ENCODE measurements around the gene GPR15LG. TPM values are rescaled to one million over a fixed set of nuclear protein-coding genes. Genes with fewer than 3 reads are reported as not detected.
"Not testable (repeated sequence)": the region's sequence is repeated elsewhere in the genome, so short reads cannot be mapped to it uniquely, and the experiment has no call there.

The GPR15LG gene
- total RNA-seq = not detected

DNA sequence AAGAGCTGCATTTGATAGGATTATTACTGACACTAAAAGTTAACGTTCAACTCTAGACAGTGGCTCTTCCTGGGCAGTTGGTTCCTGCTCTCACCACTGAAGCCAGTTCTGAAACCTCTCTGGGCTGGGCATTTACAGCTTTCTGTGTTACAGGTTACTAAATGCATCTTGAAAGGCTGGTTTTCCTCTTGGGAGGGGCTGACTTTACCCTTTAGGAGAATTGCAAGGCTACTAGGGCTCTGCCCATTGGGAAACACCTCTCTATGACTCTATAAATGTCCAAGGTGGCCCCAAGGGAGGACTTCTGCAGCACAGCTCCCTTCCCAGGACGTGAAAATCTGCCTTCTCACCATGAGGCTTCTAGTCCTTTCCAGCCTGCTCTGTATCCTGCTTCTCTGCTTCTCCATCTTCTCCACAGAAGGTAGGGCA, at the start of gene GPR15LG:
GPR15LG (plus strand) TSS at position 301 of the 429 bp plus-strand sequence; CDS start at position 352, 51 bp downstream.
- Mint-ChIP-seq H3K27me3 (ENCODE audit: low read depth) (no peaks in the 10 kb centered on the region), H3K4me1 (ENCODE audit: low read depth) (peaks cover 10% of the 10 kb centered on the region), H3K9me3 (no peaks in the 10 kb centered on the region), H3K4me3 (no peak within 1 kb of the TSS), H3K36me3 (ENCODE audit: insufficient read depth) (no peaks in the 10 kb centered on the region)
- DNase-seq (no peak), ATAC-seq (no peak)

DNA sequence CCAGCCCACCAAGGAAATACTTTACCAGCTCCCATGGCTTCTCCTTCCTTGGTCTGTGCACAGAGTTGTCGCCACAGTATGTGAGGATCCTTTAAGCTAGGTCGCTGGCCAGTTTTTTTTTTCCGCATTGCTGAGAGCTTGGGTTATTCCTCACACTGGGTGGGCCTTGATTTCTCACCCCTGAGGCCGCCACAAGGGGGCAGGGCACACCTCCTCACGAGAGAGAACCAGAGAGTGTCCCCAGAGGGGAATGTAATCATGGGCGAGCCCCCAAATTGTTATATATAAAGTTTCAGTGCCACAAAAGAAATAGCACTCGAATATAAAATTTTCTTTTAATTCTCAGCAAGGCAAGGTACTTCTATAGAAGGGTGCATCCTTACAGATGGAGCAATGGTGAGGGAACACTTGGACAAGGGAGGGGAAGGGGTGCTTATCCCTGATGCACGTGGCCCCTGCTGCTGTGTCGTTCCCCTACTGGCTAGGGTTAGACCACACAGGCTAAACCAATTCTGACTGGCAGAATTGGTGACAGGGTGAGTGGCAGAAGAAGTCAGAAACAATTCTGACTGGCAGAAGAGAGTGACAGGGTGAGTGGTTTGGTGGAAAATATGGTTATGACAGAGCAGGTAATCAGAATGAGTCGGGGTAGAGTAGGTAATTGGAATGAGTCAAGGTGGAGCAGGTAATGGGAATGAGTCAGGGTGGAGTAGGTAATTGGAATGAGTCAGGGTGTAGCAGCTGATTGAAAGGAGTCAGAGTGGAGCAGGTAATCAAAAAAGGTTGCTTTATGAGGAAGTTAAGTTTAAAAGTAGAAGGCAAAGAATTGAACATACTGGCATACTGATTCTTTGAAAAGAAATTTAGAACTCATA, 47.5 kb upstream of the GPR15LG start:
- H3K36me3 Mint-ChIP-seq (ENCODE audit: insufficient read depth); H3K4me3 Mint-ChIP-seq; DNase-seq; H3K4me1 Mint-ChIP-seq (ENCODE audit: low read depth): not testable (repeated sequence)
- peaks cover 26% of the 10 kb centered on the region for H3K27me3 Mint-ChIP-seq (ENCODE audit: low read depth)
- ATAC-seq = peak; percentile 46 to 56
- peaks cover 17% of the 10 kb centered on the region for H3K9me3 Mint-ChIP-seq

DNA sequence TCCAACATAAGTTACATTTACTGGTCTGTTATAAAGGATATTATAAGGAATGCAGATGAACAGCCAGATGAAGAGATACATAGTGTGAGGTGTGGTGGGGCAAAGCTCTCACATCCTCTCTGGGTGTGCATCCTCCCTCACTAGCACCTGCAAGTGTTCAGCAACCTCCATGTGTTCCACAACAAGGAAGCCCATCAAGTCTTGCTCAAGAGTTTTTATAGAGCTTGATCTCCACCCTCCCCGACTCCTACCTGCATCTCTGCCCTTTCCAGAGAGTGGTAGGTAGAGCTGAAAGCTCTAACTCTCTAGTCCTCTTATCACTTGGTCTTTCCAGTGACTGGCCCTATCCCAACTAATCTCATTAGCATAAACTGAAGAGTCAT, 46.8 kb upstream of the GPR15LG start:
- peaks cover 26% of the 10 kb centered on the region for H3K27me3 Mint-ChIP-seq (ENCODE audit: low read depth)
- no peak for ATAC-seq
- DNase-seq = no peak
- H3K9me3 Mint-ChIP-seq = peaks cover 17% of the 10 kb centered on the region
- no peak overlapping the region for H3K4me3 Mint-ChIP-seq
- H3K36me3 Mint-ChIP-seq (ENCODE audit: insufficient read depth) = peaks cover 2% of the 10 kb centered on the region
- H3K4me1 Mint-ChIP-seq (ENCODE audit: low read depth) = no peaks in the 10 kb centered on the region

DNA sequence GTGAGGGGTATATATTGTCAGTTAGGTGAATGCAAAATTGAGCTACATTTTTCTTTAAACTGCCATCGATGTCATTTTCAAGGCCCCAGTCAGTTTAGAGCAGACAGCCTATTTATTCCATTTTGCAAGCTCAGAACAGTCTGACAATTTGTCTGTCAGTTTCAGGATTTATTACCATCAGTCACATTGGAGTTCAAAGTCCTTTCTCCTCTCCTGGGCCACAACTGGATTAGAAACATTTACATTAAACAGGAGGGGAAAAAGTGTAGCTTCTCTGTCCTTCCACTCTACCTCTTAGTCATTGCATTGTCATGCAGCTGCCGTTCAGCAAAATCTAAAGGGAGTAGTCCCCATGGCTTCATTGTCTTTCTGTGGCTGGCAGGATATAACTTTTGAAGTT, 37.8 kb upstream of the GPR15LG start:
- H3K36me3 Mint-ChIP-seq (ENCODE audit: insufficient read depth) = no peaks in the 10 kb centered on the region
- peaks cover 2% of the 10 kb centered on the region for H3K27me3 Mint-ChIP-seq (ENCODE audit: low read depth)
- ATAC-seq = no peak
- H3K9me3 Mint-ChIP-seq = no peaks in the 10 kb centered on the region
- peaks cover 17% of the 10 kb centered on the region for H3K4me1 Mint-ChIP-seq (ENCODE audit: low read depth)
- no peak overlapping the region for H3K4me3 Mint-ChIP-seq
- no peak for DNase-seq

DNA sequence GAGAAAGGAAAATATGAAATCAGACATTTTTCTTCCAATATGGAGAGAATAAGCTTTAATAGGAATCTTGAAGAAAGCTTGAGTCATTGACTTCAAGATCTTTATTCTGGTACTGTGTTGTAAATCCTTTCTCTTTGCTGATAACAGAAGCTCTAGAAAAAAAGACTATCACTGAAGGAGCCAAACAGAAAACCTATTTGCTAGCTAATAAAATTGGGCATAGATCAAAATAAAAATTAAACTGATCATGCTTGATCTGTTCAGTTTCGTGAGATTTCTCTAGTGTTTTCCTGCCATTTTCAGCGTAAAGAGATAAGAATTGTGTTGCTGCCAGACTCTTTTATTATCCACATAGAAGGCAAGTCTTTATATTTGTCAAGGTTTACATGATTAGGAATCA, 35.8 kb upstream of the GPR15LG start:
- Mint-ChIP-seq H3K4me3 (peak overlapping the region; percentile 96), H3K4me1 (ENCODE audit: low read depth) (peaks cover 31% of the 10 kb centered on the region), H3K27me3 (ENCODE audit: low read depth) (peaks cover 2% of the 10 kb centered on the region), H3K36me3 (ENCODE audit: insufficient read depth) (peaks cover 5% of the 10 kb centered on the region), H3K9me3 (no peaks in the 10 kb centered on the region)
- ATAC-seq (no peak), DNase-seq (no peak)

DNA sequence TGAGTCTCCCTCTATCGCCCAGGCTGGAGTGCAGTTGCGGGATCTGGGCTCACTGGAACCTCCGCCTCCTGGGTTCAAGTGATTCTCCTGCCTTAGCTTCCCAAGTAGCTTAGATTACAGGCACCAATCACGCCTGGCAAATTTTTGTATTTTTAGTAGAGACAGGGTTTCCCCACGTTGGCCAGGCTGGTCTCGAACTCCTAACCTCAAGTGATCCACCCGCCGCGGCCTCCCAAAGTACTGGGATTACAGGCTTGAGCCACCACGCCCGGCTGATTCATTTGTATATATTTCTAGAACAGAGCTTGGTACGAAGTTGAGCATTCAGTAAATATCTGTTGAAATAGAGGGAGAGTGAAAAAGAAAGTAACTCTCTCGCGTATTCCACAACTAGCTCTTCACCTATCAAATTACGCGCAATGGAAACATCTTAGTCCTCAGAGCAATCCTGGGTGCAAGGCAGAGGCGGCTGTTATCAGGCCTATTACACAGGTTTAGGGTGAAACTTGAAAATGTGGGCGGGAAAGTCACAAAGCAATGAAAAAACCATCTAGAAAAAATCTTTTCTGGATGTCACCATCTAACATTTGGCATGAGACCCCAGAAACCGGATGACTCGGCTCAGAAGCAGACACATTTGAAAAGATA, 35.0 kb upstream of the GPR15LG start:
- peaks cover 32% of the 10 kb centered on the region for H3K4me1 Mint-ChIP-seq (ENCODE audit: low read depth)
- no peaks in the 10 kb centered on the region for H3K9me3 Mint-ChIP-seq
- peak overlapping the region; percentile 96 for H3K4me3 Mint-ChIP-seq
- peaks cover 2% of the 10 kb centered on the region for H3K27me3 Mint-ChIP-seq (ENCODE audit: low read depth)
- DNase-seq (peak; percentile 35), ATAC-seq (peak; percentile 67 to 72)
- peaks cover 8% of the 10 kb centered on the region for H3K36me3 Mint-ChIP-seq (ENCODE audit: insufficient read depth)

DNA sequence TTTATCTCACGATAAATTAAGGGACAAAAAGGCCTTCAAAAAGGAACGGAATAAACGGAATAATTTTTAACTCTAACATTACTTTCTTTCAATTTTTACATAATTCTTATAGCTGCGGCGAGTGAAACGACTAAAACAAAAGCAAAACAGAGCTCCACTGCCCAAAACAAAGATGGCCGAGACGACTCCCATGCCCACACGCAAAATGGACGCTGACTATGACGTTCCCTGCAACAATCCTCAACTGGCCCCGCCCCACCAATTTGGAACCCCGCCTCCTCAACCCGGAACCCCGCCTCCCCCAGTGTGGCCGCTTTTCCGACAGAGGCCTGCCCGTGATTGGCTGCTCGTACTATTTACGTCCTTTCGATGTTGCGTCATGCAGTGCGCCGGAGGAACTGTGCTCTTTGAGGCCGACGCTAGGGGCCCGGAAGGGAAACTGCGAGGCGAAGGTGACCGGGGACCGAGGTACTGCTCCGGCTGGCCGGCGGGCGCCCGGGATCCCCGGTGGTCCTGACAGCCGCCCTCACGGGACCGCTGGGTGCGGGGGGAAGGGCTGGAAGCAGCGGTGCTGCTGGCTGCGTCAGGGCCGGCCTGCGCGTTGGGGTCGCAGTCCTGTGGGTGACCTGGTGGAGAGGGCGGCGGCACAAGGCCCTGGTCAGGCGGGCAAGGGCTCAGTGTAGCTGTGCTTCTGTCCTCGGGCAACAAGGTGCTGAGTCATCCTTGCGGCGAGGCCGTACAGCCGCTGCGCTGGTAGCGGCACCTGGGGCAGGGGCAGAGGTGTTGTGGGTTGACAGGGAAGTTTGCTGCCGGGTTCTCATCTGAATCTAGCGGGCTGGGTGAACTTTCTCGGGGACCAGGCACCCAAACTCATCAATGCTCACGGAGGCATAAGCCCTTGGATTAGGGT, 34.2 kb upstream of the GPR15LG start, which contains the start of gene GHITM:
GHITM (plus strand) TSS at position 384 of the 910 bp plus-strand sequence. CDS start 1,992 bp downstream, outside the sequence.
- H3K4me3 Mint-ChIP-seq = peak within 1 kb of the TSS; percentile 96
- DNase-seq = peak; percentile 99
- H3K36me3 Mint-ChIP-seq (ENCODE audit: insufficient read depth) = peaks cover 12% of the 10 kb centered on the region
- H3K9me3 Mint-ChIP-seq = no peaks in the 10 kb centered on the region
- ATAC-seq = peak; percentile 89 to 92
- peaks cover under 1% of the 10 kb centered on the region for H3K27me3 Mint-ChIP-seq (ENCODE audit: low read depth)
- peaks cover 36% of the 10 kb centered on the region for H3K4me1 Mint-ChIP-seq (ENCODE audit: low read depth)

DNA sequence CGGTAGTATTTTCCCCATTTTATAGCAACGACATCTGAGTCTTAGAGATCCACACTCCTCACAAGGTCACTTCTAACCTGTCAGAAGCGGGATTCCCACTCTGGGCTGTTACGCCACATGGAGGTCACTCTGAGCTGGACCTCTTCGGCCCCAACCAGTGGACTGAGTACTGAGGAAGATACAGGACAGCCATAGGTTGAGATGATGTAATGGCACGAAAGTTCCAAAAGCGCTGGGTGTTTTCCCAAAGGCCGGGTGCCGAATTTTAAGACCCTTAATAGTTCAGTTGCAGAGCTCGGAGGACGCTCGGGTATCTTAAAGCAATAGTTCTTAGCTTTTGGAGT, 33.6 kb upstream of the GPR15LG start:
- Mint-ChIP-seq H3K27me3 (ENCODE audit: low read depth) (no peaks in the 10 kb centered on the region), H3K9me3 (no peaks in the 10 kb centered on the region), H3K36me3 (ENCODE audit: insufficient read depth) (peaks cover 17% of the 10 kb centered on the region), H3K4me1 (ENCODE audit: low read depth) (peaks cover 36% of the 10 kb centered on the region), H3K4me3 (peak overlapping the region; percentile 96)
- ATAC-seq (no peak), DNase-seq (no peak)

DNA sequence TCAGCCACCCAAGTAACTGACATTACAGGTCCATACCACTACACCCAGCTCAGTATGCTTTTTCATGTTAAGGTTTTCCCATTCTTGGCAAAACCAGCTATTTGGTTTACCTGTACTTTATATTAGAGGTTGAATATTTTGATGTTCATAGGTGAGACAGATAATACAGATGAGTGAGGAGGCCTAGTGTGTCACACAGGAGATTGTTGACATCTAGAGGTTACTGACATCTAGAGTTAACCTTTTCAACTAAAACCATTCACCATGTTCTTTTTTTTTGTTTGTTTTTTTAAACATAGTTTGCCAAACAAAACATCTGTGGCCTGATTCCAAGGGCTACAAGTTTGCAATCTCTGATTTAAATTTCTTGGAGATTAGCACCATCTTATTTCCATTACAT, 26.3 kb upstream of the GPR15LG start:
- Mint-ChIP-seq H3K4me3 (no peak overlapping the region), H3K4me1 (ENCODE audit: low read depth) (peaks cover 16% of the 10 kb centered on the region), H3K36me3 (ENCODE audit: insufficient read depth) (peaks cover 47% of the 10 kb centered on the region), H3K27me3 (ENCODE audit: low read depth) (no peaks in the 10 kb centered on the region), H3K9me3 (no peaks in the 10 kb centered on the region)
- no peak for DNase-seq
- no peak for ATAC-seq

DNA sequence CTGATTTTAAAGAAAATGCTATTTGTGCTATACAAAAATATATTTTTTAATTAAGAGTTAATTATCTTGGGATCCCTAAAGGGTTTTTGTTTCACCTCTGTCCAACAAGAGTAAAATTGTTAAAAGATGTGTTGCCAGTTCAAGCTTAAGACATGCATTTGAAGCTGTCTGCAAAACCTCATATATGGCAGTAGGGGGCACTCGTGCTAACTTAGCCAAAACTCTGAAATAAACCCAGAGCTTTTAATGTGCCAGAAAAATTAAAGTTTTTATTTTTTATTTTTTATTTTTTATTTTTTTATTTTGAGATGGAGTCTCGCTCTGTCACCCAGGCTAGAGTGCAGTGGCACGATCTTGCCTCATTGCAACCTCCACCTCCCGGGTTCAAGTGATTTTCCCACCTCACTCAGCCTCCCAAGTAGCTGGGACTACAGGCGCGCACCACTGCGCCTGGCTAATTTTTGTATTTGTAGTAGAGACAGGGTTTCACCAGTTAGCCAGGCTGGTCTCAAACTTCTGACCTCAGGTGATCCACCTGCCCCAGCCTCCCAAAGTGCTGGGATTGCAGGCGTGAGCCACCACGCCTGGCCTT, 25.5 kb upstream of the GPR15LG start:
- Mint-ChIP-seq H3K36me3 (ENCODE audit: insufficient read depth) (peaks cover 47% of the 10 kb centered on the region), H3K4me1 (ENCODE audit: low read depth) (peaks cover 14% of the 10 kb centered on the region)
- not testable (repeated sequence) for H3K27me3 Mint-ChIP-seq (ENCODE audit: low read depth); H3K4me3 Mint-ChIP-seq; ATAC-seq; H3K9me3 Mint-ChIP-seq; DNase-seq

DNA sequence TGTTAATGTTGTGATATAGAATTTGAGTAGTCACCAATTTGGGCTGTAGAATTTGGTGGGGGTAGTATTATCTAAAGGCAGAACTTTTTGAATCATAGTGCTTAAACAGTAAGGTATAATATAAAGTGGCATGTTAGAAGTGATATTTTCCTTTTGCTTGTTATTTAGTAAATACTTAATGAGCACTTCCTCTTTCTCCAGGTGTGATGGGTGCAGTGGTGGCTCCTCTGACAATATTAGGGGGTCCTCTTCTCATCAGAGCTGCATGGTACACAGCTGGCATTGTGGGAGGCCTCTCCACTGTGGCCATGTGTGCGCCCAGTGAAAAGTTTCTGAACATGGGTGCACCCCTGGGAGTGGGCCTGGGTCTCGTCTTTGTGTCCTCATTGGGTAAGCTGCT, 23.7 kb upstream of the GPR15LG start:
- H3K9me3 Mint-ChIP-seq = no peaks in the 10 kb centered on the region

DNA sequence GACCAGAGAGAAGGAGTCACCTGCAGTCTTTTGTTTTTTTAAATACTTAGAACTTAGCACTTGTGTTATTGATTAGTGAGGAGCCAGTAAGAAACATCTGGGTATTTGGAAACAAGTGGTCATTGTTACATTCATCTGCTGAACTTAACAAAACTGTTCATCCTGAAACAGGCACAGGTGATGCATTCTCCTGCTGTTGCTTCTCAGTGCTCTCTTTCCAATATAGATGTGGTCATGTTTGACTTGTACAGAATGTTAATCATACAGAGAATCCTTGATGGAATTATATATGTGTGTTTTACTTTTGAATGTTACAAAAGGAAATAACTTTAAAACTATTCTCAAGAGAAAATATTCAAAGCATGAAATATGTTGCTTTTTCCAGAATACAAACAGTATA, 20.8 kb upstream of the GPR15LG start:
- no peak overlapping the region for H3K4me3 Mint-ChIP-seq
- peaks cover 29% of the 10 kb centered on the region for H3K36me3 Mint-ChIP-seq (ENCODE audit: insufficient read depth)
- ATAC-seq (no peak), DNase-seq (no peak)
- no peaks in the 10 kb centered on the region for H3K9me3 Mint-ChIP-seq
- H3K27me3 Mint-ChIP-seq (ENCODE audit: low read depth) = no peaks in the 10 kb centered on the region
- peaks cover 13% of the 10 kb centered on the region for H3K4me1 Mint-ChIP-seq (ENCODE audit: low read depth)

More for the DNA sequence above, 23.7 kb upstream of the GPR15LG start:
- Mint-ChIP-seq H3K4me1 (ENCODE audit: low read depth) (peaks cover 10% of the 10 kb centered on the region), H3K4me3 (no peak overlapping the region), H3K27me3 (ENCODE audit: low read depth) (no peaks in the 10 kb centered on the region), H3K36me3 (ENCODE audit: insufficient read depth) (peaks cover 44% of the 10 kb centered on the region)
- DNase-seq (no peak), ATAC-seq (no peak)

DNA sequence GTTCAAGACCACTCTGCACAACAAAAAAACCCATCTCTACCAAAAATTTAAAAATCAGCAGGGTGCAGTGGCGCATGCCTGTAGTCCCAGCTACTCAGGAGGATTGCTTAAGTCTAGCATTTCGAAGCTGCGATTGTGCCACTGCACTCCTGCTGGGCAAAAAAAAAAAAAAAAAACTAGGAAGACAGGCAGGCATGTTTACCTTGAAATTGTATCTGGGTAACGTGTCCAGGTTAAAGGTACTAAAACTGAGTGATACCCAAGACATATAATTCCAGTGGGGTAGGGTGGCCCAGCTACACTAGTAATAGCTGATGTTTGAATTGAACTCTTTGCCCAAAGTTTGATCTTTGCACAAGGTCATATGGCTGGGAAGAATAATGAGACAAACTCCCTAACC, 18.1 kb upstream of the GPR15LG start:
- H3K36me3 Mint-ChIP-seq (ENCODE audit: insufficient read depth) = peaks cover 17% of the 10 kb centered on the region
- ATAC-seq (no peak), DNase-seq (no peak)
- peaks cover 17% of the 10 kb centered on the region for H3K4me1 Mint-ChIP-seq (ENCODE audit: low read depth)
- H3K4me3 Mint-ChIP-seq = no peak overlapping the region
- H3K27me3 Mint-ChIP-seq (ENCODE audit: low read depth) = no peaks in the 10 kb centered on the region
- no peaks in the 10 kb centered on the region for H3K9me3 Mint-ChIP-seq

DNA sequence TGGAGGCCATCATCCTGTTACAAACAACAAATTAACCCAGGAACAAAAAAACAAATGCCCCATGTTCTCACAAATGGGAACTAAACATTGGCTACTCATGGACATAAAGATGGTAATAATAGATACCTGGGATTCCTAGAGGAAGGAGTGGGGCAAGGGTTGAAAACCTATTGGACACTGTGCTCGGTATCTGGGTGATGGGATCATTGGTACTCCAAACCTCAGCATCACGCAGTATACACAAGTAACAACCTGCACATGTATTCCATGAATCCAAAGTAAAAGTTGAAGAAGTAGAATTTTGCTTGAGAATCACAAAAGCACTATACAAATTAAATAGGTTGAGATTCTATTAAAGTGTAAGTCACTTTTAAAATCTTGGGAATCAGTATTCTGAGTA, 17.6 kb upstream of the GPR15LG start:
- no peak for ATAC-seq
- no peak overlapping the region for H3K4me3 Mint-ChIP-seq
- H3K4me1 Mint-ChIP-seq (ENCODE audit: low read depth) = peaks cover 17% of the 10 kb centered on the region
- H3K36me3 Mint-ChIP-seq (ENCODE audit: insufficient read depth) = peaks cover 12% of the 10 kb centered on the region
- no peaks in the 10 kb centered on the region for H3K9me3 Mint-ChIP-seq
- DNase-seq = no peak
- H3K27me3 Mint-ChIP-seq (ENCODE audit: low read depth) = no peaks in the 10 kb centered on the region

Measured in activated T-cell treated with anti-CD3 and anti-CD28 coated beads, Interleukin-2, amount 50 U/mL, for 4 hours (primary cell).